SKM-1 treated with dmso at 0.1 percent for 144 hours (cell line): ENCODE data around the gene SSBP3.
"Not testable (repeated sequence)": the region's sequence is repeated elsewhere in the genome, so short reads cannot be mapped to it uniquely, and the experiment has no call there.

Experiments
- DNase-seq: peaks from one replicate; lab custom pipeline; 2025; ENCODE audit not compliant: unreplicated experiment; lab: John Stamatoyannopoulos, UW

SSBP3 gene

GRCh38 chr1:54225986-54226559, 180.1 kb downstream of the SSBP3 start:
- DNase-seq = no peak

DNA sequence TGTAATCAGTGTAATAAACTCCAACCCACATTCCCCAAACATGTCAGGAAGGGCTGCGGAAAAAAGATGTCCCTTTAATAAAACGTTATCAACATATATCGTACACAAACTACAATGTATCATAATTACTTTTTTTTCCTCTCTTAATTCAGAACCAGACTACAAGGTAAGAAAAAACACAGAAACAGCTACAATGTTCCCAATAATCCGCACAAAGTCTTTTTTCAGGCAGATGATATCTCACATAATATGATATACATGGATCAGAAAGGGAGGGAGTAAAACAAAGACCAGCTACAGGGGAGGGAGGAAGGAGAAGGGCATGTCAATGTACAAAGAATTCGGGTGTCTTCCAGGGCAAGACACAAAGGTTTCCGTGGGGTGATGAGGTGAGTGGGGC, 180.8 kb downstream of the SSBP3 start:
- no peak for DNase-seq

GRCh38 chr1:54224233-54224632, 182.0 kb downstream of the SSBP3 start:
- DNase-seq = no peak

- no peak for DNase-seq
Observed at GRCh38 chr1:54223441-54224202, 182.6 kb downstream of the SSBP3 start.

DNA sequence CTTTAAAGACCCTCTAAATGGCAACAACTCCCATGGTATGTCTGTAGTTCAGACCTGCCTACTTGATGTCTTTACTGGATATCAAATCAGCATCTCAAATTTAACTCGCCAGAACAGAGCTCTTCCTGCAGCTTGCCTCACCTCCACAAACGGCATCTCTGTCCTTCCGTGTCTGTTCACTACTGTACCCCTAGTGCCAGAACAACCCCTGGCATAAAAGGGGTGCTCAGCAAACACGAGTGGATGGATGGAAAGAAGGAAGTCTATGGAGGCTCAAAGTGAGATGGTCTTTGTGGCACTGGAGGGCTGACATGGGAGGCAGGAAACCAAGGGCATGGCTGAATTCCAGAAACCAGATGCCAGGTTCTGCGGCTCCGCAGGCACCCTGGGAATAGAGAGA, 183.5 kb downstream of the SSBP3 start:
- no peak for DNase-seq

- DNase-seq = no peak
Observed at GRCh38 chr1:54221867-54222484, 184.2 kb downstream of the SSBP3 start.

DNA sequence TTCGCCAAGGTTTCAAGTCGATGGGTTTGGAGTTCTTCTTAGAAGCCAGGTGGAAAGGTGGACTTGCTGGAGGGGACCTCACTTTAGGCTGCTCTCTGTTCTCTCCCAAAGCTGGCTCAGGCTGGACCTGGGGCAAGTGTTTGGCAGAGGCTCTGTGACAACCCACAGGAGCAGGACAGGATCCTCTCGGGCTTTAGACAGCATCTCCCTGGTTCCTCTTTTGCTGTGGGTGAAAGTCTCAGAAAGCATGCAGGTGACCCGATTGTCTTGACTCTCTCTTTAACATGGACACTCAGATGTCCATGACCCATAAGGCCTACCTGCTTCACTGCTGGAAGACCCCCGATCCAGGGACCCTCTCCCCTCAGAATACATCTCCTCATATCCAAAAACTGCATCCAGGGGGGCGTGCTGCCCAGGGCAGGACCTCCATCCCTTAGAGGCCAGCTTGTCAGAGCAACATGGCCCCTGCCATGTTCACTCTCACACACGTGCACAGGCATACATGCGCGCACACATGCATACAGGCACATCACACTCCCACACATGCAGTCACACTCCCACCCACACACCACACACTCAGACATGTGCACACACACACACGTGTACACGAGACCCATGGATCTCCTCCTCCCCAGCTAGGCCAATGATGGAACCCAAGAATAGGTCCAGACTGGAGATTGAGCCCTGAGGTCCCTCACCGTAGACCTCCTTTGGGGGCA, 184.9 kb downstream of the SSBP3 start:
- no peak for DNase-seq

DNA sequence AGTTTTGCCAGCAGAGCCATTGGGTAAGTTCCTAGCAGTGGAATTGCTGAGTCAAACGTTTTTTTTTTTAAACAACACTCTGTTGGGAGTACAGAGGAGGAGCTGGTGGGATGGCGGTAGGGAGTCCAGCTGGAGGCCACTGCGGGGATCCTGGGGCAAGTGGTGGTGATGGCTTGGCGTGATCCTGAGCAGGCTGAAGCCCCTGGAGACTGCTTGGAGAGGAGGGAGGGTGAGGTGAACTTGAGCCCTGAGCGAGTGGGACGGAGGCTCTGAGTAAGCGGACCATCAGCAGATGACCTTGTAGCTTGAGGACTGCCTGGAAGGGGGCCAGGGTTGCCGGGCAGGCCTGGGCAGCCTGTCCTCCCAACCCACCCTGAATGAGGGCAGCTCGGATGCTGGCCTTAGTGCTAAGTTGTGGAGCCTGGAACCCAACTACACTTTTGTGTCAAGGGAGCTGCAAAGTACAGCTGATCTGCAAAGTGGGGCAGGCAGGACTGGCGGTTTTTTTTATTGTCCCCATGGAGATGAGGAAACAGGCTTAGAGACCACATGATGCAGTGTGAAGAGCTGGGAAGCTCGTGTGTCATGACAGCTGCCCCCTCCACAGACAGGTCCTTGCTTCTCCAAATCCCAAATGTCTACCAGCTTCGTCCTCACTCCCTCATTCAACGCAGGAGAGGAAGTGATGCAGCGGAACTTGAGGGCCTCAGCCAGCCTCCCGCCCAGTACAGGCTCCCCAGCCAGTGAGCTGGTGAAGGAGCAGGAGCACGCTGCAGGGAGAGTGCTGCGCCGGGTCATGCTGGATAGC, 186.0 kb downstream of the SSBP3 start:
- DNase-seq = no peak

GRCh38 chr1:54219688-54220003, 186.5 kb downstream of the SSBP3 start:
- DNase-seq = no peak

GRCh38 chr1:54218883-54219687, 187.1 kb downstream of the SSBP3 start:
- DNase-seq = no peak

- no peak for DNase-seq
Observed at GRCh38 chr1:54215523-54215922, 190.7 kb downstream of the SSBP3 start.

- no peak for DNase-seq
Observed at GRCh38 chr1:54212872-54213271, 193.3 kb downstream of the SSBP3 start.

DNA sequence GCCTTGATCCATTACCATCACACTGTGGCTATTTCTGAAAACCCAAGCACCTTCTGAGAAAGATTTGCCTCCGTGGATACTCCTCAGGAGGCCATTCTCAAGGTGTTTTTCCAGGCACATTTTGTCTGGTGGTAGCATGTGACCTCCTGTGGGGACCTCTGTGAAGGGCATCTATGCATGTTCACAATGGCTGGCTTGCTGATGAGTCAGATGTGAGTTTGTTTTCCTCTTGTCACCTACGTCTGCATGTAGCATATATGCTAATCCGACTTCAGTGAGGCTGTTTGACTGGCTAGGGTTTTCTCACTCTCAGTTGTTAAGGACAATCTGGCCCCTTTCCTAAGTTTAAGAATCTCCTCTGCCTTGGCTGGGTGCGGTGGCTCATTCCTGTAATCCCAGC, 198.3 kb downstream of the SSBP3 start:
- not testable (repeated sequence) for DNase-seq

GRCh38 chr1:54207287-54207686, 198.9 kb downstream of the SSBP3 start:
- DNase-seq = no peak

DNA sequence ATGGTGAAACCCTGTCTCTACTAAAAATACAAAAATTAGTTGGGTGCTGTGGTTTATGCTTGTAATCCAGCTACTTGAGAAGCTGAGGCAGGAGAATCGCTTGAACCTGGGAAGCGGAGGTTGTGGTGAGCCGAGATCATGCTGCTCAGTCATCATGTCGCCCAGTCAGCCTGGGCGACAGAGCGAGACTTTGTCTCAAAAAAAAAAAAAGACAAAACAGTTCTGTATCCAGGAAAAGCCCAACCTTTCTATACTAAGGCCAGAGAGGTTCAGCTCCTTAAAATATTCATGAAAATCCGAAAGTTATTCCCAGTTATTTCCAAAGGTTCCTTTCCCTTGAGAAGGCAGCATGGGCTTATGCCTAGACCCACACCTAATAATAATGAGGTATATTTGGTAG, 202.0 kb downstream of the SSBP3 start:
- no peak for DNase-seq

- no peak for DNase-seq
Observed at GRCh38 chr1:54200519-54200997, 205.6 kb downstream of the SSBP3 start.

- DNase-seq = peak; percentile 97
Observed at GRCh38 chr1:54199765-54200518, 206.3 kb downstream of the SSBP3 start, which contains the start of the genes CYB5RL and MRPL37. Gene CYB5RL (minus strand): TSS chr1:54200030. CDS start chr1:54195616, 4,414 bp downstream. Gene MRPL37 (plus strand): TSS chr1:54200167. CDS start chr1:54200244, 77 bp downstream.

GRCh38 chr1:54199151-54199764, 206.9 kb downstream of the SSBP3 start:
- DNase-seq = no peak

GRCh38 chr1:54193453-54193852, 212.7 kb downstream of the SSBP3 start:
- no peak for DNase-seq
